Epidermal melanocyte (primary cell): Measurements from ENCODE around the gene PMPCA.

Source experiments
- DNase-seq: peaks from one replicate; pipeline ENCODE4 v3.0.0; 2011; ENCODE audit warnings: low spot score; ENCODE audit not compliant: insufficient read length

PMPCA gene

DNA sequence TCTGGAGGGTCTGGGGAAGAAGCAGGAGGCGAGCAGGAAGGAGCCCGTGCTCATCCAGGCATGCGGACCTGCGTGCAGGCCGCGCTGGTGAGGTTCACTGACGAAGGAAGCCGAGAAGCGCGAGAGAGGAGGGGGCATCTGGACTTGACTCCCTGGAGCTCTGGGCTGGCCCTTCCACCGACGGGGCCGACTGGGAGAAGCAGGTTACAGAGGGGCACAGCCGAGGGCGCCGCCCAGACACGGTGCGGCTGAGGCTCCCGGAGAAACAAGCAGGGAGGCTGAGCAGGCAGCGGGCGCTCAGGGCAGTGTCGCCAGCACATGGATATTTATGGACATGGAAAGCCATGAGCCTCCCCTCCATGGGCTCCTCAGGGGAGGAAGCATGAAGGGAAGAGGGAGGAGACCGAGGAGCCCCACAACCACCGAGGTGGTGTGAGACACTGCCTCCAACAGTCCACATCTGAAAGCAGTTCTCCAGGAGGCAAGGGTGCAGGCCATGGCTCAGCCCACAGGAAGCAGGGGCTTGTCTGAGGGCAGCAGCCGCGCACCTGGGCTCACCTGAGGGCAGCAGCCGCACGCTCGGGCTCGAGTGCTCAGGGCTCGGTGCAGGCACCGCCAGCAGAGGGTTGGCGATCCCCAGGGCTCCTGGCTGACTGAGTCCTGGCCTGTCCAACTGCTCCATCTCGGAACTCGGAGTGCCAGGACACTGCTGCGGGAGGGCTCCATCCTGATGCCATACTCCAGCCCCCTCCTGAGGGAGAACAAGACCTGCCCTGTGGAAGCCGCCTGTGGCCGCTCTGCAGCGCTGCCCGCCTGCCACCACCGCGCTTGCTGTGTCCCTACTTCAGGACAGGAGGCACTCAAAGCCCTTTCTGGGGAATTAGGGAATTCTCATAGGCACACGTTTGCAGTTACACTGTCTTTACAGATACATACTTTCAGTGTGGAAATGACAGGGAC is 44.9 kb downstream of the PMPCA start:
- no peak for DNase-seq

DNA sequence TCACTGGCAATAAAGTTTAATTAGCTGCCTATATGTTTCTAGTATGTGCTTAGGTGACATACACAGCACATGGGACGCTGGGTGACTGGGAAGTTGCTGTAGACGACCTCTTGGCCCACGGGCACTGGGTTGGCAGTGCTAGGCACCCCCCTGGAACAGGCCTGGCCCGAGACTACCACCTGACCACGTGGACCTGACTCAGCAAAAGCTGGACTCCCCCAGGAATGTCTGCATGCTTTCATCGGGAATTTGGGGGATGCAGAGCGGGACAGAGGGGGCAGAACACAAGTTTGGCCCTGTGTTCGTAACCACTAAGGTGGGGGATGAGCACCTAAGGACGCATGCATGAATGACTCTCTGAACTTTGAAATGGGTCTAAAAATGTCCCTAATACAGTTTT is 45.8 kb downstream of the PMPCA start:
- DNase-seq: no peak

DNA sequence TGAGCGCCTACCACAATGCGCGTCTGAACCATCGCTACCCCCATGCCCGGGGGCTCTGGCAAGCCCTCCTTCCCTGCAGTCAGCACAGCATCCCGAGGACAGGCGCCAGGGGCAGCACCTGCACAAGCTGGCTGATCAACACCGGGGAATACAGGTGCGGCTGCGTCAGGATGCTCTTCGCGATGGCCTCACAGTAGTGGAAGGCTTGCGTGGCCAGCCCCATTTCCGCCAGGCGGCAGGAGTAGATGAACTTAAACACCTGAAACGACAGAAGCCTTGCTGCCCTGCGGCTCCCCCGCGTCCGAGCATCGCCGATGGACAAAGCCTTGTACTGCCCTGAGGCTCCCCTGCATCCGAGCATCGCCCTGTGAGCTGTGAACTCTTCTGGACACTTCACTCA is 46.9 kb downstream of the PMPCA start:
- DNase-seq: no peak

DNA sequence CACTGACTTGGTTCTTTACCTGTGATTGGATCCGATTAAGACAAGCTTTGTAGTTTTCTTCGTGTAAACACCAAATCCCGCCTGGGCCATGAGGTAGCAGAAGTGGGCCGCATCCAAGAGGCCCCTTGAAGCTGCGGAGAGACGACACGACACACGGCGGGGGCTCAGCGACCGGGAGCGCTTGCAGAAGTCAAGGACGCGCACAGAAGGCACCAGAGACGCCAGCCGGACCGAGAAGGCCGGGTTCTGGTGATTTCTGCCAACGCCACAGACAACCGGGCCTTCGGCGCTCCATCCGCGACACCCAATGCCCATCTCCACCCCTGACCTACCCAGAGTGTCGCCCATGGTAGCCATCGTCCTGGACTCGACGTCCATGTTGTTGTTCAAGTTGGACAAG is 49.0 kb downstream of the PMPCA start:
- DNase-seq: no peak

DNA sequence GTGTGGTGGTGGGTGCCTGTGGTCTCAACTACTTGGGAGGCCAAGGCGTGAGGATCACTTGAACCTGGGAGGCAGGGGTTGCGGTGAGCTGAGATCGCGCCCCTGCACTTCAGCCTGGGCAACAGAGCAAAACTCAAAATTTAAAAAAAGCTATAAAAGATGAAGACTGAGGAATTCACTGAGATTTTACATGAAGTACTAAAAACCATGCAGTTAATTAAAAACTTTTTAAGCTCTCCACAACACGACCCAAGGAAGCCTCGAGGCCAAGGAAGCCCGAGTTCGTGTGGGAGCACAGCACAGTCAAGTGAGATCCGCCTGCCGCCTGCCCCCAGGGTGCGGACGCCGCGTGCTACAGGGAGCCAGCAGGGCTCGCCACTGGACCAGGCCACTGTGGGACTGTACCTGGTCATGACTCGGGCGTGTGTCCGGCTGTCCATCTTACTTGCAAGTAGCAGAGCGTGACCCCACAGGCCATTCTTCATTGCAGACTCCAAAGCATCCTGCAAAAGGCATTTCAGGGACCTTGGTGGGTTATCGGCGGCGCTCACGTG is 50.4 kb downstream of the PMPCA start:
- no peak for DNase-seq

DNA sequence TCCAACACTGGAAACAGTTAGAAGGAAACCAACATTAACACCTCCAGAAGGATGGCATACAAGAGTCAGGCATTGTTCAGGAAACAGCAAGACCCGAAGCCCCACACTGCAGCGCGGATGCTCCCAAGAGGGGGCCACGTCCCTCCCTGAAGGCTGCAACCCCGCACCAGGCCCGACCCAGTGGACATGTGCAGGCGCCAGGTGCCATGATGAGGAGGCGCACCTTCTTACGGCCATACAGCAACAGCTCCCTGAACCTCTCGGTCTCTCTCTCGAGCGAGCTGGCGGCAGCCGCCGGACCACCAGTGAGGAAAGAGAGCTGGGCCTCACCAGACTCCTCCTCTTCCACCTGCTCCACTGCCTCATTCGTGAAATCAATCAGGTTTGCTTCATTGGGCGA is 52.2 kb downstream of the PMPCA start:
- no peak for DNase-seq

DNA sequence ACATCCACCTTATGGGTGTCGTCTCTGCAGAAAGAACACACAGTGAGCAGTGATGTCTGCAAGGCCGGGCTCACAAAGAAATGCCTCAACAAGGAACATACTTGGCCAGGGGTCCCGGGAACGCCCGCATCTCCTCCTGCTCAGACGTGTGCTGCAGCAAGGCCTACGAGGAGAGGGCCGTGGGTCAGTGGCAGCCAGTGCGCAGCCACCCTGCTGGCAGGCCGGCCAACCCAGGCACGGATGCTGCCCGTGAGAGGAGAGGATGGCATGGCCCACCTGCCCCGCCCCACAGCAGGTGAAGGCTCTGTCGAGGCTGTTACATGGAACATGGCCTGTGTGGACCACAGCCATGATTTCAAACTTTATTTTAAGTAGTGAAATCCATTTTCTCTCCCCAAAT is 53.1 kb downstream of the PMPCA start:
- no peak for DNase-seq

DNA sequence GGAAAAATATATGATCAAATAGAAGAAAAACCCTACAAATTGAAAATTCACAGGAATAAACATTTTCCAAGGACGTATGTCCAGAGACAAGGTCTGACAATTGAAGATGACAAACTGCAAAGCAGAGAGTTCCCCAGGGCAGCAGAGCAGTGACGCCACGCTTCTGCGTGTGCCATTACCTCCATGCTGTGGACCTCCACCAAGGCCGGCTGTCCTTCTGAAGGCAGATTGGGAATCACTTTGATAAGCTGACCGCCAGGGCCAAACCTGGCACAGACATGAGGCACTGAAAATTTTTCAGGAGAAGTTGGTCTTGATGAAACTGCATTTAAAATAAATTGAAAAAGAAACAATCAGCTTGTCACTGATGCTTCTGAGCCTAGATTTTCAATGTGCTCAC is 53.8 kb downstream of the PMPCA start:
- no peak for DNase-seq

DNA sequence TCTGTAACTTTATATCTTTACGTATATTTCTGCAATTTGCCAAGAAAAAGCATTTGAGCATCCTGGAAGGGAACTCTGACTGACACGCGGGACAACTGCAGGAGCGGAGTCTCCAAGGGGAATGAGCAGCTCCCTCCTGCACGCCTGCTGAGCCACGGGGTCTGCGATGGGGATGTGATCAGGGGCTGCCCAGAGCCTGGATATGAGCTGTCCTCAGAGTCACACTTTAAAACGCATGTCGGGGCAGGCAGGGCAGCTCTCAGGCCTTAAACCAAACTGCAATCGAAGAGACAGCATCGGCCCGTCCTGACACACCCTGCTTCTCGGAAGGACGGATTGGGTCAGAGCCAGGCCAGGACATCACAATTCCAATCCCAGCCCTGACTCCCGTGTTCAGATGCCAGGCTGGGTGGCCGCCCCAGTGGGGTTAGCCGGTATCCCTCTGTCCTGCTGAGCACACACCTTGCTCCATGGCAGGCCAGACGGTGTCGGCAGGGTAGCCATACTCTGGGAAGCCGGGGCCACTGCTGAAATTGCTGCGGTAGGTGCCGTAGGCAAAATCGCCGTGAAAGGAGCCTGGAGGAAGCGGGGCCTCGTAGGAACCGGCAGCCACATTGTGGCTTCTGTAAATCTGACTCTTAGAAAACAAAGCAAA is 55.2 kb downstream of the PMPCA start:
- no peak for DNase-seq

DNA sequence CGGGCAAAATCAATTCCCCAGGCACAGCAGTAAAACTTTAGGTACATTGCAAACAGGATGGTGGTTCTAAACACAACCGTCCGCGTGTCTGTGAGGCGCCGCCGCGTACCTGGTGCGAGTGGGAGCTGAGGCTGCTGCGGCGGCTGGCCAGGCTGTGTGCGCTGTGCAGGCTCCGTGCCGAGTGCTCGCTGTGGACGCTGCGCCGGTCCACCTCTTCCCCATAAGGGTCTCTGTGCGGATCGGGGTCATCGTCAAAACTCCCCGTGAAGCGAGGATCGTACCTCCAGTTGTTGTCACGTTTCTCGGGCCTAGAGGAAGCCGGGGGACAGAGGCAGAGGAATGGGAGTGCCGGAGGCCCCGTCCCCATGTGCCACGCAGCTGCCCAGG is 55.7 kb downstream of the PMPCA start:
- DNase-seq: no peak

DNA sequence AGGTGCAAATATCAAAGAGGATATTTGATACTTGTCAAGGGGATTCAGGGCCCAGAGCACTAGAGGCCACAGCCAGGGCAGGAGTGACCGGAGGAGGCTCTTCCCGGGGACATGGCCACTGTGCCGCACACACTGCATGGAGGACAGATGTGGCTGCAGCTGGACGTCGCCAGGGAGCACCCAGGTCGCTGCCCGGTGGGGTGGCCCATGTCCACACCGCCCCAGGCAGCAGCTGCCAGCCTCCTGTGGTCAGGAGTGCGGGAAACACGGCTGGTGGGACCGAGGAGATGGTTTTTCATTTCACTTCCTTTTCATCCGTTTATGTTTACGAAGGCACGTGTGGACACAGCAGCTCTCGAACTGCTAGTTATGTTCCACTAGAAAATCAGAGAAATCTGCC is 57.3 kb downstream of the PMPCA start:
- no peak for DNase-seq

DNA sequence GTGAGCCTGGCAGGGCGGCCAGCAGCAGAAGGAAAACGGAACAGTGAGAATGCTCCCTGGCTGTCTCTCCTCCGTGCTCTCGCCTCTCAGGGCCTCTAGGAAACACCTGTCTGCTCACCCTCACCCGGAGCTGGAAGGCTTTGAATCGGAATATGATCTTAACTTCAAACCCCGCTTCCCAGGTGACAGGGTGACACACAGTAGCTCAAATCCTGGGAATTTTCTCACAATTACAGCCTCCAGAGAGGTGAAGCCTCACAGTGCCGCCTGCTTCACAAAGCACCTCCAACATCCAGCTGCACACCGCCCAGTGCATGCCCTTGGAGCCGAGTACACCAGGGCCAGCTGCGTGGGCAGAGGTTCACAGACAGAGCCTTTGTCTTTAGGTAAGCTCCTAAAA is 59.9 kb downstream of the PMPCA start:
- no peak for DNase-seq

DNA sequence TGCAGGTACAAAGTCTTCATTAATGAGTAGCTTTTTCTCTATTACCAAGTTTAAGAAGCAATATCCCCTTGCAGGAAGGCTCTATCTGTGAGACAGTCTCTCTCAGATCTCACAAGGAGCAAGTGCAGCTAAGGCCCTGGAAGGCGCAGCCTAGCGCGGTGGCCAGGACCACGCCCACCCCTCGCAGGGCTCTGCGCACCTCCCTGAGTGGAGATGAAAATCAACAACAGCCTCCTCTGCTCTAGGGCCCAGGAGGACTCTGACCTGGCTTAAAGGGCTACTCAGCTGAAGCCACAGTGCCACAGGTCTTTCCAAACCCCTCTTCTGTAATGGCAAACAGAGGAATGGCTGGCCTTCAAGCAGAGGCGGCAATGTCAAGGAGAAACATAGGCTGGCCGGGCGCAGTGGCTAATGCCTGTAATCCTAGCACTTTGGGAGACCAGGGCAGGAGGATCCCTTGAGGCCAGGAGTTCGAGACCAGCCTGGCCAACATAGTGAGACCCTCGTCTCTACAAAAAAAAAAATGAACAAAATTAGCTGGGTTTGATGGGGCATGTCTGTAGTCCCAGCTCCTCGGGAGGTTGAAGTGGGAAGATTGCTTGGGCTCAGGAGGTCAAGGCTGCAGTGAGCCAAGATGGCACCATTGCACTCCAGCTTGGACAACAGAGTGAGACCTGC is 60.5 kb downstream of the PMPCA start:
- no peak for DNase-seq

DNA sequence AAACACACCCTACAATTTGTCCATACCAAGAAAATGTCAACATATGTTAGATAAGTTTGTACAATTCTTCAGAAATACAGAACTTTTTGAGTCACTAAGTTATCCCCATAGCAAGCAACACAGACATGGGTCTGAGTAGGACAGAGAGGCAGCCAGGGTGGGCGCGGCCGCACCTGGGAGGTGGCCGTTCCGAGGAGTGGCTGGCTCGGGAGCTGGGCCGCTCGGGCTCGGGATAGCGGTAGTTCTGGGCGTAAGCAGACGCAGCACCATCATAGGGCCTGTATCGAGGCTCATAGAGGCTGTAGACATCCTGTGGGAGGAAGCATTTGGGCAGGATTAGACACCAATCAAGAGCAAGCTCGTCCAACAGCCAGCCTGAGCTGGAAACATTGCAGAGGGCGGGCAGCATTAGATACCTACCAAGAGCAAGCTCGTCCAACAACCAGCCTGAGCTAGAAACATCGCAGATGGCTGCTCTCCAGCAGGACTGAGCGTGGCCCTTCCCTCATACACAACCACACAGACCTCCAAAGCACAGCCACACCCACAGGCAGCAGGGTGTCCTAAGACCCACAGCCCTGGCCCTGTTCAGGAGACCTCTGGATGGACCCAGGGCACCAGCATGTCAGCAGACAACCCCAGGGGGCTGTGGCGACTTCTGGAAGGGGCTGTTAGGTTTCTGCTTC is 61.5 kb downstream of the PMPCA start:
- no peak for DNase-seq

DNA sequence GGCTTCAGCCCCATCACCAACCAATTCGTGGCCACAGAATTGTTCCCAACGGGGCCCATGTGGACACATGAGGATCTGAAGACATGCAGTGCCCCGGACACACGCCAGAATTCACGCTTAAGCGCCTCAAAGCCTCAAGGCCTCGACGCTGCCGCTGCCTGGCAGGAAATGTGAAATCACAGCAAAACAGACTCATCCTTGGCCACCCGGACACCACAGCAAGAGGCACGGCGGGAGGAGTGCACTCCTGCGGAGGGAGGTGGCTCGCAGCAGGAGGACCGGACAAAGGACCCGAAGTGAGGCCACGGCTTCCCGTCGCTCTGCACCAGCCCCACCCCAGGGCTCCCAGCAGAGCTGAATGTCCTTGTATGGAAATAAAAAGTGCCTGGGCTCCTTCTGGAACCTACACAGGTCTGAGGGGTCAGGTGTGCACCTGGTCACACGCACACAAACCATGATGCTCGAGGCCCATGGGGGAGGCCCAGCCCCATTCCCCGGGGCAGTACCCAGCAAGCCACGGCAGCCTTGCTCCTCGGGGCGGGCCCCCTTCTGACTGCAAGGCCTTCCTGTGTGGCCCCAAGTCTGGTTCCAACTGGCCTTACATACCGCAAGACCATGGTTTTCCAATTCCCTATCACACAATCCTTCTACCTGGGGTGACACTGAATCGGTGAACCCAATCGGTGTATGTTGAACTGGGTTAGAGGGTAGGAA is 62.3 kb downstream of the PMPCA start:
- DNase-seq: no peak

DNA sequence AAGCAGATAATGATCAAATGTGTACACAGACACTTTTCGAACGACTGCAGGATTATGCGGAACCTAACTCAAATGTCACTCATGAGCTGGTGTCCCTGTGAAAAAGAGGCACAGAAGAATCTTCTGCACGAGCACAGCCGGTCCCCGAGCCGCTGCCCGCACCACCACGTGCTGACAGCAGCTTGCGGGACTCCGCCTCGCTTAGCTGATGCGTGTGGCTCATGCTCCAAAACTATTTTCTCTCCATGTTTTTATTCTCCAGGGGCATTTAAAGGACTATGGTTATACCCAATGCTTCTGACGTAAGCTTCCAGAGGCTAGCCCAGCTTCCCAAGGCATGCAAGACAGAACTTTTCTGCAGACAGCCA is 62.9 kb downstream of the PMPCA start:
- no peak for DNase-seq
